Head of caudate nucleus (tissue), 42 donors: ENCODE results near the gene TRAPPC11.
A peak's percentile ranks its signal among the peaks of the same experiment; 100 is the strongest.
"Not testable (repeated sequence)": the region's sequence is repeated elsewhere in the genome, so short reads cannot be mapped to it uniquely, and the experiment has no call there.

Experiments used
- DNase-seq, 42 donors: peaks; one replicate each; pipeline versions ENCODE4 v3.0.0 to v3.0.0-alpha.2; 2020 to 2021; ENCODE audit warnings: mixed read lengths in 7 of 42
- intact Hi-C: fragments of 100-400 bp; cut with DNase I; formaldehyde crosslinking; loops from one replicate; pipeline ENCODE4 v1.15.0; 2022

Gene TRAPPC11

GRCh38 chr4:183700407-183700806 lies 41.3 kb downstream of the TRAPPC11 start:
- intact Hi-C loops, result no loop called here
- no peak for DNase-seq

DNA sequence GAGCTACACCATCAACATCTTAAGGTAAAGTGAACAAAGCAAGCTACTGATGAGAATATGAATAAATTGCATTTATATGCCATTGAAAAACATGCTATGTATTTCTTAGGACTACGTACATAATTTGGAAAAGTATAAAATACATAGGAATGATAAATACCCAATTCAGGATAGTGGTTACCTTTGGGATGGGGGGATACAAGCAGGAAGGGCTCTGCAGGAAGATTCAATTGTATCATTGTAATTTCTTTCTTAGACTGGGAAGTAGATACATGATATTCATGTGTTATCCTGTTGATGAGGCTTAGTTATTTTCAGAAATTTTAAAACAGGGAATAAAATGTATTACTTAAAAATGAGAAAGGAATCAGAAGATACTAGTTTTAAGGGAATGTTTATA lies 43.4 kb downstream of the TRAPPC11 start:
- no peak for DNase-seq
- intact Hi-C loops, result no loop called here

DNA sequence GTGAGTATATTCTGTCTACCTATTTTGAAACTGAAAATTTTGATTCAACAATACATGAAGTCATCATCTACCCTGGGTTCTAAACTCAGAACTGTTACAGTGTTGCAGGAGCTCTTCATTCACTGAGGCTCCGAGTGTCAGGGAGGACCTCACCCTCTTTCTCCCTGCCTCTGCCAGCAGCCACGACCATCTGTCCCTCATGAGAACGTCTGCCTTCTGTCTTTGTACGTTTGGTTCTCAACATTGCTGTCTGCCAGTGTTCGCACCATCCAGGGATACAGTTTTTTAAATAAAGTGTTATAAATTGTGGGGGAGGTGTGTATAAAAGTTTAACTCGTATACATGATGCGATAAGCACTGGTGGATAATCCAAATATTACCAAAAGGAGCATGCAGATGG lies 55.5 kb downstream of the TRAPPC11 start:
- intact Hi-C loops, result no loop called here
- DNase-seq, result no peak

GRCh38 chr4:183716302-183716701 lies 57.2 kb downstream of the TRAPPC11 start:
- intact Hi-C loops, result no loop called here
- DNase-seq, result no peak

GRCh38 chr4:183718876-183719275 lies 59.8 kb downstream of the TRAPPC11 start:
- intact Hi-C loops, result no loop called here
- no peak for DNase-seq

GRCh38 chr4:183721207-183722081 lies 62.4 kb downstream of the TRAPPC11 start:
- intact Hi-C loops, result no loop called here
- DNase-seq, result peak in 37 of 42 donors; percentile 22 to 78 (median 52)

- intact Hi-C loops, result no loop called here
- peak in 39 of 42 donors; percentile 23 to 81 (median 50) for DNase-seq
These were observed 63.9 kb downstream of the TRAPPC11 start for GRCh38 chr4:183722731-183723560.

DNA sequence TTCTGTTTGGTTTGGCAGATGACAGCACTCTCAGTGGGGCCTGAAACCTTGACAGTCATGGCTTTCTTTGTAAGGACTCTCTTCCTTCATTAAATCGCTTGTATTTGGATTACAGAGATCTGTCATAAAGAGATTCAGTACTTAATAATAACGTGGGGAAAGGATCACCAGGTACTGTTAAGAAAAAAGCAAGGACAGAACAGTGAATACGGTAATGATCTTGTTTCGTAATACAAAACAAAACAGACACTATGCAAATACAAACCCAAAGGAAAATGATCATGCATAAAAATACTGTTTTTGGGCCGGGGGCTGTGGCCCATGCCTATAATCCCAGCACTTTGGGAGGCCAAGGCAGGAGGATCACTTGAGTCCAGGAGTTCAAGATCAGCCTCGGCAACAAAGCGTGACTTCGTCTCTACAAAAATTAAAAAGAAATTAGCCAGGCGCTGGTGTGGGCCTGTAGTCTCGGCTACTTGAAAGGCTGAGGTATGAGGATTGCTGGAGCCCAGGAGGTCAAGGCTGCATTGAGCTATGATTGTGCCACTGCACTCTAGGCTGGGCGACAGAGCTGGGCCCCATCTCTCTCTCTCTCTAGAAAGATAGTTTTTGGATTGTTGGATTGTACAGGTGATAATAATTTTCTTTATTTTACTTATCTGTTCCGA lies 64.6 kb downstream of the TRAPPC11 start:
- intact Hi-C loops, result no loop called here
- DNase-seq, result no peak

DNA sequence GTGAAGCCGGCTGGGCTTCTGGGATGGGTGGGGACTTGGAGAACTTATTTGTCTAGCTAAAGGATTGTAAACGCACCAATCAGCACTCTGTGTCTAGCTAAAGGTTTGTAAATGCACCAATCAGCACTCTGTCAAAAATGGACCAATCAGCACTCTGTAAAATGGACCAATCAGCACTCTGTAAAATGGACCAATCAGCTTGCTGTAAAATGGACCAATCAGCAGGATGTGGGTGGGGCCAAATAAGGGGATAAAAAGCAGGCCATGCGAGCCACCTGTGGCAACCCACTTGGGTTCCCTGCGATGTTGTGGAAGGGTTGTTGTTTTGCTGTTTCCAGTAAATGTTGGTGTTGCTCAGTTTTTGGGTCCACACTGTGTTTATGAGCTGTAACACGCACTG lies 66.5 kb downstream of the TRAPPC11 start:
- intact Hi-C loops, DNase-seq: not testable (repeated sequence)

GRCh38 chr4:183727482-183727881 lies 68.4 kb downstream of the TRAPPC11 start:
- intact Hi-C loops, result no loop called here
- no peak for DNase-seq

DNA sequence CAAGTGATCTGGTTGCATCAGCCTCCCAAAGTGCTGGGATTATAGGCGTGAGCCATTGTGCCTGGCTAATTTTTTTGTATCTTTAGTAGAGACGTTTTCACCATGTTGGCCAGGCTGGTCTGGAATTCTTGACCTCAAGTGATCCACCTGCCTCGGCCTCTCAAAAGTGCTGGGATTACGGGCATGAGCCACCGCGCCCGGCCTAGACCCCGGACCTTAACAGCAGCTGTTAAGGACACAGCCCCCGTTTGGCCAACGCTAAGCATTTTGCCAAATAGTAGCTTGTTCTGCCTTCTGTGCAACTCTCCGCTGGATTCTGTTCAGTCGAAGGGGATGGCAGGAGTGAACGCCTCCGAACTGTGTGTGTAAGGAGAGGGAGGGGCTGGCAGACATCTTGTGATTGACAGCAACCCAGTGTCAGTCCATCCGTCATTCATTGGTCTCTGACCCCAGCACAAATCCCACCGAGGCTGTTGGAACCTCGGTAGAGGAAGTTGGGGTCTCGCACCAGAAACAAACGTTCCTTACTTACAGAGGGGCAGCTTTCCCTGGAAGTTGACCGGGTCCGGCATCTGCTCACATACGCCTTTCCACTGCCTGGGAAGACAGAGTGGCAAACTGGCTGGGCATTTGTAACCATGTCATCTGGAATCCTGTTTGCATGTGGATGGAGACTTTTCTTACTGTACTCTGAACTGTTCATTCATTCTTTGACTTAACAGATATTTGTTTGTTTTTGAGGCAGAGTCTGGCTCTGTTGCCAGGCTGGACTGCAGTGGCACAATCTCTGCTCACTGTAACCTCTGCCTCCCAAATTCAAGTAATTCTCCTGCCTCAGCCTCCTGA lies 69.4 kb downstream of the TRAPPC11 start:
- intact Hi-C loops, result no loop called here
- DNase-seq, result no peak

DNA sequence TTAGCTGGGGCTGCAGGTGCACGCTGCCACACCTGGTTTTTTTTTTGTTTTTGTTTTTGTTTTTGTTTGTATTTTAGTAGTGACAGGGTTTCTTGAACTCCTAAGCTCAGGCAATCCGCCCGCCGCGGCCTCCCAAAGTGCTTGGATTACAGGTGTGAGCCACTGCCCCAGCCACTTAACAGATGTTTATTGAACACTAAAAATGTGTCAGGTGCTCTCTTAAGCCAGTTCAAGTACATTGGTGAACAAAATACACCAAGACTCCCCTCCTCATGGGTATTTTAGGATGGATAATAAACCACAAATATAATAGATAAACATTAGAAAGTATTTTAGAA lies 69.9 kb downstream of the TRAPPC11 start:
- intact Hi-C loops, result no loop called here

GRCh38 chr4:183729430-183730328 lies 70.6 kb downstream of the TRAPPC11 start:
- no peak for DNase-seq
- intact Hi-C loops, result no loop called here

More for the DNA sequence above, 69.9 kb downstream of the TRAPPC11 start:
- DNase-seq, result no peak

DNA sequence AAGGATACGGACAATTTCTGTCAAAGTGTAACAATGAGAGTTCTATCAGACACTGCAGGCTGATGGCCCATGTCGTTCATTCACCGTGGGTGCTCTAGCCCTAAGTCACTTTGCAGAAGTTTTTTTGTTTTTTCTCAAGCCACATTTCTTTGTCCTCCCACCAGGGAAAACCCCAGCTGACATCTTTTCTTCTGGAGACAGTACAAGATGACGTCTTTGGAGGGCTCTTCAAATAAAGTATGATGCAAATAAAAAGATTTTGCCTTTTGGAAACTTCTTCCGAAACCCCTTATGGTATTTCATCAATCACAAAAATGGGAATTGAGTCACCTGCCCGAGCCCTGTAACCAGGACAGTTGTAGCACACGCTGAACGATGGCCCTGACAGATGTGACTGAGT lies 73.2 kb downstream of the TRAPPC11 start:
- no peak for DNase-seq
- intact Hi-C loops, result no loop called here

DNA sequence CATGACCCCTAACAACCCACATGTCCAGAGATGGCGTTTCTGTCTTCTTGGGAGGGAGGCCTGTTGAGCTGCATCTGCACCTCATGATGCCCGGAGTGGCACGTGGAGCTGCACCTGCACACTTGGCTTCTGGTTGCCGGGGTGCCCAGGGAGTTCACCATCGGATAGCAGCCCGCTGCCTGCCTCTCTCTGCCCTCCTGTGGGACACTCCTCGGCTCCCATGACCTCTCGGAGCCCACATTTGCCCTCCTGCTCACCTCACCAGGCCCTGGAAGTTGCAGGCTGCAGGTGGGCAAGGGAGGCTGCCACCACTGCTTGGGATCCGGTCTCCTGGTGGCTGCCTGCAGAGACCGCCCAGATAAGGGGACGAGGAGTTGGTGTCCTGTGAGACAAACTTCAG lies 74.1 kb downstream of the TRAPPC11 start:
- intact Hi-C loops, result no loop called here
- DNase-seq, result no peak

- peak in 12 of 42 donors; percentile 11 to 66 (median 36) for DNase-seq
- intact Hi-C loops, result no loop called here
These were observed 79.1 kb downstream of the TRAPPC11 start for GRCh38 chr4:183738081-183738673.

GRCh38 chr4:183738961-183739360 lies 79.9 kb downstream of the TRAPPC11 start:
- DNase-seq, result peak in 19 of 42 donors; percentile 21 to 75 (median 44)
- intact Hi-C loops, result no loop called here
